Right lobe of liver (tissue), 6 donors: ENCODE measurements around the gene ADAMTS16. TPM values are rescaled to one million over a fixed set of nuclear protein-coding genes. Genes with fewer than 3 reads are reported as not detected.

Experiments
- ATAC-seq, 4 donors: fragments of 200-7000 bp; cut with Tn5 transposase; one replicate each; pipeline ENCODE4 v1.9.1; 2020; ENCODE audit warnings: mild to moderate bottlenecking in 4 of 4, moderate library complexity in 4 of 4
- DNase-seq, 3 donors: peaks; one replicate each; pipeline ENCODE4 v3.0.0-alpha.2; 2020
- H3K27ac ChIP-seq, 3 donors: fragments of 200-600 bp; one replicate each; pipeline ENCODE4 v1.8.0; 2022
- H3K27me3 ChIP-seq, 2 donors: fragments of 200-600 bp; one replicate each; pipeline ENCODE4 v1.8.0; 2022
- H3K36me3 ChIP-seq, 4 donors: fragments of 200-600 bp; sonication (generic) in 1 of 4; one replicate each; pipeline versions ENCODE4 v1.5.1 to v1.8.0; 2017 to 2022; ENCODE audit warnings: control low read depth in 1 of 4
- H3K4me1 ChIP-seq, 4 donors: fragments of 200-600 bp; sonication (generic) in 1 of 4; one replicate each; pipeline versions ENCODE4 v1.5.1 to v1.8.0; 2017 to 2022; ENCODE audit warnings: control low read depth in 1 of 4
- H3K4me3 ChIP-seq, 3 donors: fragments of 200-600 bp; one replicate each; pipeline ENCODE4 v1.8.0; 2022
- H3K9me3 ChIP-seq, 4 donors: fragments of 200-600 bp; sonication (generic) in 1 of 4; one replicate each; pipeline versions ENCODE4 v1.5.1 to v1.8.0; 2017 to 2022; ENCODE audit warnings: control low read depth in 1 of 4
- POLR2A ChIP-seq: fragments of 450-650 bp; IDR thresholded peaks from one replicate; pipeline ENCODE4 v1.6.1; 2017; ENCODE audit warnings: antibody characterized with exemption, mild to moderate bottlenecking
- WGBS: methylation state at CpG from one replicate; pipeline ENCODE4 v1.1.6; 2018; ENCODE audit warnings: low coverage, low lambda C conversion rate; ENCODE audit not compliant: insufficient coverage; ENCODE audit errors: missing lambda C conversion rate; 5-methylcytosine and 5-hydroxymethylcytosine counted together
- intact Hi-C, 2 donors: fragments of 100-400 bp; cut with DNase I; formaldehyde crosslinking; loops; one replicate each; pipeline versions ENCODE4 v1.11.2 to v1.14.1; 2022
- total RNA-seq, 6 experiments: library from RNA; depleted of rRNA in 2 of 6; stranded (reverse); fragments of >200 nt in 2 of 6; fragmentation: NEBNext Ultra II Directional in 3 of 6; extraction: Animal tissue kit (Norgen Biotek cat#: 25700) in 3 of 6; gene quantifications; one replicate each; pipeline versions ENCODE4 v1.1.0 to v1.2.4, GENCODE V29; 2016 to 2023
- TF ChIP-seq, protein P1 (sequence below), 4 donors: fragments of 200-600 bp in 3 of 4; fragments of 450-650 bp in 1 of 4; IDR thresholded peaks; one replicate each; pipeline versions ENCODE4 v1.5.1 to v1.8.0; 2016 to 2022; ENCODE audit warnings: antibody characterized with exemption in 4 of 4, mild to moderate bottlenecking in 2 of 4
- donor health status: DM: no; HTN: yes; CAD: no.
- donor health status: DM: no; HTN: no; CAD: no.
- donor health status: DM: no; HTN: no; CAD: no.
- donor health status: DM: no; HTN: yes; CAD: no.
- donor health status: DM: no; HTN: yes; CAD: no.

Gene ADAMTS16
- total RNA-seq, 6 experiments from 2014 or later, result not detected

GRCh38 chr5:5288201-5288600 is 148.1 kb downstream of the ADAMTS16 start:
- H3K27ac ChIP-seq, result no peak overlapping the region
- H3K4me3 ChIP-seq, result no peak overlapping the region
- WGBS, result 66% methylated on average over 8 of the region's 8 CpGs
- no peaks in the 10 kb centered on the region for H3K4me1 ChIP-seq
- no peak for TF ChIP-seq POLR2A
- TF ChIP-seq, protein P1, sequence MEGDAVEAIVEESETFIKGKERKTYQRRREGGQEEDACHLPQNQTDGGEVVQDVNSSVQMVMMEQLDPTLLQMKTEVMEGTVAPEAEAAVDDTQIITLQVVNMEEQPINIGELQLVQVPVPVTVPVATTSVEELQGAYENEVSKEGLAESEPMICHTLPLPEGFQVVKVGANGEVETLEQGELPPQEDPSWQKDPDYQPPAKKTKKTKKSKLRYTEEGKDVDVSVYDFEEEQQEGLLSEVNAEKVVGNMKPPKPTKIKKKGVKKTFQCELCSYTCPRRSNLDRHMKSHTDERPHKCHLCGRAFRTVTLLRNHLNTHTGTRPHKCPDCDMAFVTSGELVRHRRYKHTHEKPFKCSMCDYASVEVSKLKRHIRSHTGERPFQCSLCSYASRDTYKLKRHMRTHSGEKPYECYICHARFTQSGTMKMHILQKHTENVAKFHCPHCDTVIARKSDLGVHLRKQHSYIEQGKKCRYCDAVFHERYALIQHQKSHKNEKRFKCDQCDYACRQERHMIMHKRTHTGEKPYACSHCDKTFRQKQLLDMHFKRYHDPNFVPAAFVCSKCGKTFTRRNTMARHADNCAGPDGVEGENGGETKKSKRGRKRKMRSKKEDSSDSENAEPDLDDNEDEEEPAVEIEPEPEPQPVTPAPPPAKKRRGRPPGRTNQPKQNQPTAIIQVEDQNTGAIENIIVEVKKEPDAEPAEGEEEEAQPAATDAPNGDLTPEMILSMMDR (IDR thresholded peaks at IDR 0.05), result no peak
- H3K27me3 ChIP-seq, result no peaks in the 10 kb centered on the region
- DNase-seq, result no peak
- H3K9me3 ChIP-seq, result no peaks in the 10 kb centered on the region
- no peaks in the 10 kb centered on the region for H3K36me3 ChIP-seq
- ATAC-seq, result no peak
- intact Hi-C loops, result no loop called here

- no peak for DNase-seq
- Histone ChIP-seq H3K36me3 (no peaks in the 10 kb centered on the region), H3K4me3 (no peak overlapping the region), H3K27ac (no peak overlapping the region), H3K27me3 (no peaks in the 10 kb centered on the region), H3K4me1 (no peaks in the 10 kb centered on the region), H3K9me3 (no peaks in the 10 kb centered on the region)
- intact Hi-C loops, result no loop called here
- WGBS, result 43% methylated on average over 2 of the region's 2 CpGs
- TF ChIP-seq, protein P1 (IDR thresholded peaks at IDR 0.05), result no peak
- no peak for TF ChIP-seq POLR2A
- ATAC-seq, result peak in 2 of 4 donors; percentile 42 to 53
These were observed 149.4 kb downstream of the ADAMTS16 start for GRCh38 chr5:5289537-5289936.

DNA sequence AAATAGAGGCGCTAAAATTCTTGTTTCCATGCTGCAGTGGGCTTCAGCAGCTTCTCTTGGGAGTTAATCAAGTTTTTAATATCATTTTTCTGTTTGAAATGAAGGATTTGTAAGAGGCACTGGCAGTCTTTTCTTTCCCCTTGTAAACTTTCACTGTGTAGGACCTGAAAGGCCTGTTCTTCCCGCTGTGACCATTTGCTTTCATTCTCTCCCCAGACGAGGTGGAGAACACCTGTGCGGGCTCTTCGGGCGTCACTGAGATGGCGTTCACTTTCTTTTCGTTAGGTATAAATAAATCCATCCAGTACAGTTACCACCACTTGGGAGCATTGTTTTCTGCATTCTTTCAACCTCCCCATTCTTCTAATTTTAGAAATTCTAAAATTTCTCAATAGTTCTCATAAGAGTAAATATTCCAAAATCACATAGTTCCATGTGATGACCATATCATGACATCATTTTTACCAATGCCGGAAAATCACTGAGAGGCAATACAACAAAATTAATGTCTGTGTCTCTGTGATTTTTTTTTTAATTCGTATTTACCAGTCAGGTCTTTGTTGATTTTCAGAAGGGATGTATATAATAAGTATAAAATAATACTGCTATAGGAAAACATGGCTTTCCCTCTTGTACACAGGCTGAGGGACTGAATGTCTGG is 150.7 kb downstream of the ADAMTS16 start:
- Histone ChIP-seq H3K4me1 (no peaks in the 10 kb centered on the region), H3K4me3 (no peak overlapping the region), H3K36me3 (no peaks in the 10 kb centered on the region), H3K27me3 (no peaks in the 10 kb centered on the region), H3K27ac (no peak overlapping the region), H3K9me3 (no peaks in the 10 kb centered on the region)
- DNase-seq, result no peak
- TF ChIP-seq, protein P1 (IDR thresholded peaks at IDR 0.05), result no peak
- no peak for TF ChIP-seq POLR2A
- no peak for ATAC-seq
- WGBS, result 62% methylated on average over 10 of the region's 10 CpGs
- intact Hi-C loops, result no loop called here

- WGBS, result 40% methylated on average over 7 of the region's 7 CpGs
- H3K4me3 ChIP-seq, result no peak overlapping the region
- H3K4me1 ChIP-seq, result no peaks in the 10 kb centered on the region
- ATAC-seq (peak; percentile 65 to 80 (median 73)), DNase-seq (peak in 2 of 3 donors; percentile 36 to 51)
- H3K9me3 ChIP-seq, result no peaks in the 10 kb centered on the region
- no peaks in the 10 kb centered on the region for H3K36me3 ChIP-seq
- intact Hi-C loops, result no loop called here
- H3K27ac ChIP-seq, result no peak overlapping the region
- no peak for TF ChIP-seq POLR2A
- TF ChIP-seq, protein P1 (IDR thresholded peaks at IDR 0.05), result no peak
- no peaks in the 10 kb centered on the region for H3K27me3 ChIP-seq
These were observed 151.2 kb downstream of the ADAMTS16 start for GRCh38 chr5:5291357-5291756.
